B cell (primary cell): Measurements from ENCODE around the gene IGSF9. TPM values are rescaled to one million over a fixed set of nuclear protein-coding genes. Genes with fewer than 3 reads are reported as not detected.

Source experiments
- ATAC-seq: fragments of 200-7000 bp; cut with Tn5 transposase; one replicate; pipeline ENCODE4 v1.10.0; 2021; ENCODE audit warnings: low read depth, mild to moderate bottlenecking, moderate number of reproducible peaks, moderate library complexity
- CTCF ChIA-PET: fragments of 350-600 bp; sonication (Branson Sonifier 250); formaldehyde crosslinking; loops from one replicate; lab custom pipeline; 2021; ENCODE audit warnings: antibody characterized with exemption, inconsistent platforms; lab: Charles Lee
- POLR2A ChIA-PET: fragments of 350-600 bp; sonication (Branson Sonifier 250); formaldehyde crosslinking; loops from one replicate; lab custom pipeline; 2021; ENCODE audit warnings: antibody characterized with exemption; lab: Charles Lee
- DNase-seq: peaks from one replicate; pipeline ENCODE4 v3.0.0; 2013
- H2AFZ ChIP-seq: 2 replicates; pipeline ENCODE4 v1.6.1; 2012; ENCODE audit warnings: mild to moderate bottlenecking, low read depth, low read length; ENCODE audit not compliant: insufficient read depth, poor library complexity, severe bottlenecking
- H3K27ac ChIP-seq, 2 donors: 1 replicate in 1 of 2; 2 replicates in 1 of 2; pipeline ENCODE4 v1.5.1; 2012 to 2013; ENCODE audit warnings: low read length in 2 of 2, mild to moderate bottlenecking in 2 of 2, moderate library complexity in 1 of 2
- H3K27me3 ChIP-seq, 4 experiments: fragments of 200-600 bp in 1 of 4; sonication (generic) in 1 of 4; replicated peaks in 1 of 4; 1 replicate in 2 of 4; 2 replicates in 2 of 4; pipeline versions ENCODE4 v1.6.1 to v1.7.0; 2013 to 2016; ENCODE audit warnings: low read length in 3 of 4, mild to moderate bottlenecking in 2 of 4, mixed read lengths in 1 of 4, moderate library complexity in 1 of 4; ENCODE audit not compliant: insufficient read depth in 4 of 4, control insufficient read depth in 3 of 4; ENCODE audit errors: control extremely low read depth in 1 of 4
- H3K36me3 ChIP-seq, 2 experiments: replicated peaks in 1 of 2; 1 replicate in 1 of 2; 2 replicates in 1 of 2; pipeline versions ENCODE4 v1.6.1 to v1.7.1; 2013; ENCODE audit warnings: low read length in 1 of 2; ENCODE audit not compliant: insufficient read depth in 2 of 2, control insufficient read depth in 1 of 2; ENCODE audit errors: control extremely low read depth in 1 of 2, extremely low read depth in 1 of 2
- H3K4me1 ChIP-seq, 2 donors: fragments of 200-600 bp in 1 of 2; sonication (generic) in 1 of 2; 1 replicate in 1 of 2; 2 replicates in 1 of 2; pipeline versions ENCODE4 v1.5.1 to v1.6.1; 2013 to 2017; ENCODE audit warnings: low read length in 2 of 2; ENCODE audit not compliant: control insufficient read depth in 2 of 2, insufficient read depth in 2 of 2
- H3K4me2 ChIP-seq: replicated peaks from 2 replicates; pipeline ENCODE3; 2012; ENCODE audit warnings: mild to moderate bottlenecking, low read depth, low read length; ENCODE audit not compliant: poor library complexity, severe bottlenecking
- H3K4me3 ChIP-seq, 5 experiments: fragments of 200-600 bp in 1 of 5; sonication (generic) in 1 of 5; 1 replicate in 3 of 5; 2 replicates in 2 of 5; pipeline versions ENCODE4 v1.5.1 to v1.7.0; 2011 to 2016; ENCODE audit warnings: low read length in 4 of 5, mild to moderate bottlenecking in 4 of 5, low read depth in 2 of 5, control low read depth in 1 of 5, moderate library complexity in 1 of 5; ENCODE audit not compliant: insufficient read depth in 1 of 5; ENCODE audit errors: control extremely low read depth in 1 of 5, extremely low read depth in 1 of 5
- H3K79me2 ChIP-seq: fragments of 200-600 bp; sonication (generic); one replicate; pipeline ENCODE4 v1.6.0; 2016; ENCODE audit warnings: low read length; ENCODE audit not compliant: control insufficient read depth, insufficient read depth
- H3K9ac ChIP-seq: fragments of 200-600 bp; sonication (generic); 2 replicates; pipeline ENCODE4 v1.6.1; 2017; ENCODE audit warnings: mild to moderate bottlenecking, low read length, moderate library complexity
- H3K9me3 ChIP-seq, 3 donors: one replicate each; pipeline versions ENCODE4 v1.6.1 to v1.7.1; 2013; ENCODE audit warnings: low read length in 2 of 3; ENCODE audit not compliant: control insufficient read depth in 2 of 3, insufficient read depth in 1 of 3; ENCODE audit errors: control extremely low read depth in 1 of 3
- H4K20me1 ChIP-seq: 2 replicates; pipeline ENCODE4 v1.6.0; 2012; ENCODE audit warnings: mild to moderate bottlenecking, low read length; ENCODE audit not compliant: insufficient read depth, control insufficient read depth, poor library complexity, severe bottlenecking
- H3K27ac Mint-ChIP-seq: one replicate; pipeline ENCODE4 v1.8.0; 2021; ENCODE audit warnings: mixed read lengths
- H3K27me3 Mint-ChIP-seq: one replicate; pipeline ENCODE4 v1.8.0; 2021; ENCODE audit warnings: mixed read lengths
- H3K4me1 Mint-ChIP-seq: one replicate; pipeline ENCODE4 v1.8.0; 2021; ENCODE audit warnings: mixed read lengths
- H3K4me3 Mint-ChIP-seq: one replicate; pipeline ENCODE4 v1.8.0; 2021; ENCODE audit warnings: mixed read lengths
- H3K9me3 Mint-ChIP-seq: one replicate; pipeline ENCODE4 v1.8.0; 2022; ENCODE audit warnings: mixed read lengths; ENCODE audit not compliant: insufficient read depth
- EZH2 ChIP-seq: IDR thresholded peaks from 2 replicates; pipeline ENCODE4 v1.6.1; 2012; ENCODE audit warnings: borderline replicate concordance, low read depth, mild to moderate bottlenecking, moderate library complexity, low read length; ENCODE audit not compliant: insufficient read depth, poor library complexity, severe bottlenecking
- WGBS: methylation state at CpG from one replicate; pipeline ENCODE4 v1.1.5; 2013; ENCODE audit warnings: missing lambda C conversion rate; ENCODE audit not compliant: insufficient coverage; 5-methylcytosine and 5-hydroxymethylcytosine counted together
- intact Hi-C: fragments of 100-400 bp; cut with micrococcal nuclease; formaldehyde crosslinking; loops from one replicate; pipeline ENCODE4 v1.10.0; 2022
- polyA plus RNA-seq: library from polyadenylated mRNA; depleted of rRNA; stranded (reverse); fragments of >200 nt; gene quantifications from 2 replicates; pipeline ENCODE4 v1.2.3, GENCODE V29; 2012
- total RNA-seq, 2 donors: library from RNA; stranded (reverse); fragments of 120-200 nt in 1 of 2; gene quantifications; 1 replicate in 1 of 2; 2 replicates in 1 of 2; pipeline versions ENCODE4 v1.2.3 to v1.2.4, GENCODE V29; 2013 to 2022
- TF ChIP-seq, protein P1 (sequence below): fragments of 200-600 bp; IDR thresholded peaks from one replicate; pipeline ENCODE4 v1.8.0; 2022; ENCODE audit warnings: antibody characterized with exemption, mild to moderate bottlenecking

Gene IGSF9
- total and polyA plus RNA-seq, 2 donors (not counting 1 experiment from before 2014, with no cell fraction given) = 0.36 to 0.37 TPM

DNA sequence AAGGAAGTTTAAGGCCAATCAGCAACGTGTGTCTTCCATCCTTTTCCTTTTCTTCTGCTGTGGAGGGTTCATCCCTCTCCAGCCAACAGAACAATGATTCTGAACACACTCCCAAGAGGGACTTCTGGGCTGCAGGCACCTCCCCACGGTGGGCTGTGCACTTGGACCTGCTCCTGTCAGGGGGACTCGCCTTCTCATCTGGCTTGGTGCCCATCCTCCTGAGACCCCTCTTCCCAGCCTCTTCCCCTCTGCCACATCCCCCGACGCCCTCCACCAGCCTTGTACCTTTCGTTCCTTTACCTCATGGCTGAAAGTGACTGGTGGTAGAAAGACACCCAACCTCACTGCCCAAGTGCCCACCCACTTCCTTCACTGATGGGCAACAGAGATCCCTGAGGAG lies 34.7 kb upstream of the IGSF9 start:
- WGBS = 85% methylated on average over 5 of the region's 6 CpGs
- peaks cover 0 to 3% (median 0%) of the 10 kb centered on the region in 3 donors for H3K9me3 ChIP-seq
- no peak overlapping the region for H3K27ac ChIP-seq
- no peaks in the 10 kb centered on the region for H4K20me1 ChIP-seq
- TF ChIP-seq, protein P1, sequence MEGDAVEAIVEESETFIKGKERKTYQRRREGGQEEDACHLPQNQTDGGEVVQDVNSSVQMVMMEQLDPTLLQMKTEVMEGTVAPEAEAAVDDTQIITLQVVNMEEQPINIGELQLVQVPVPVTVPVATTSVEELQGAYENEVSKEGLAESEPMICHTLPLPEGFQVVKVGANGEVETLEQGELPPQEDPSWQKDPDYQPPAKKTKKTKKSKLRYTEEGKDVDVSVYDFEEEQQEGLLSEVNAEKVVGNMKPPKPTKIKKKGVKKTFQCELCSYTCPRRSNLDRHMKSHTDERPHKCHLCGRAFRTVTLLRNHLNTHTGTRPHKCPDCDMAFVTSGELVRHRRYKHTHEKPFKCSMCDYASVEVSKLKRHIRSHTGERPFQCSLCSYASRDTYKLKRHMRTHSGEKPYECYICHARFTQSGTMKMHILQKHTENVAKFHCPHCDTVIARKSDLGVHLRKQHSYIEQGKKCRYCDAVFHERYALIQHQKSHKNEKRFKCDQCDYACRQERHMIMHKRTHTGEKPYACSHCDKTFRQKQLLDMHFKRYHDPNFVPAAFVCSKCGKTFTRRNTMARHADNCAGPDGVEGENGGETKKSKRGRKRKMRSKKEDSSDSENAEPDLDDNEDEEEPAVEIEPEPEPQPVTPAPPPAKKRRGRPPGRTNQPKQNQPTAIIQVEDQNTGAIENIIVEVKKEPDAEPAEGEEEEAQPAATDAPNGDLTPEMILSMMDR = no peak
- Mint-ChIP-seq H3K27ac (no peak overlapping the region), H3K27me3 (peaks cover 44% of the 10 kb centered on the region), H3K4me3 (no peak overlapping the region), H3K9me3 (no peaks in the 10 kb centered on the region), H3K4me1 (no peaks in the 10 kb centered on the region)
- ATAC-seq (no peak), DNase-seq (no peak)
- H3K27me3 ChIP-seq = peaks cover 0 to 18% (median 7%) of the 10 kb centered on the region in 4 experiments
- POLR2A ChIA-PET = no interaction called here
- H2AFZ ChIP-seq = no peak overlapping the region
- CTCF ChIA-PET = no interaction called here
- no peaks in the 10 kb centered on the region for H3K79me2 ChIP-seq
- H3K36me3 ChIP-seq = no peaks in the 10 kb centered on the region
- no peaks in the 10 kb centered on the region for H3K4me1 ChIP-seq
- intact Hi-C loops = no loop called here
- no peak overlapping the region for H3K9ac ChIP-seq
- no peak overlapping the region for H3K4me2 ChIP-seq
- H3K4me3 ChIP-seq = no peak overlapping the region

DNA sequence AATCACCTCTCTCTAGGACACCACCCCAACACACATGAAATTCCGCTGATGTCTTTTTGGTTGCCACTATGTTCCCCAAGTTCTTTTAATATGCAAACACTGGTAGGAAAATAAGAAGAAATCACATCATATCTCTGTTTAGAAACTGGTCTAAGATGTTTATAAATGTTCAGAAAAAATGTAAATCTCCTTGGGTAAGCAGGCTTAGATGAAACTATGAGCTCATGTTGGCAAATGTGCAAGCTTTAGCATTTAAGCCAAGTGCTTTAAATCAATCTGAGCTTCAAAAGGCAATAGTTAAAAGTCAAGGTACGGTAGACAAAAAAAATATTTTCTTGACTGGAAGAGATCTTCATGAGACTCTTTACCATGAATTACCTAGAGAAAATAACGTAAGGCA lies 33.8 kb upstream of the IGSF9 start:
- no peaks in the 10 kb centered on the region for H3K9me3 Mint-ChIP-seq
- no peak overlapping the region for H3K4me3 Mint-ChIP-seq
- no peak for TF ChIP-seq EZH2
- TF ChIP-seq, protein P1 = no peak
- no peak overlapping the region for H3K9ac ChIP-seq
- POLR2A ChIA-PET = no interaction called here
- H3K4me1 Mint-ChIP-seq = no peaks in the 10 kb centered on the region
- H3K27ac ChIP-seq = no peak overlapping the region
- no peaks in the 10 kb centered on the region for H3K36me3 ChIP-seq
- intact Hi-C loops = no loop called here
- no peak overlapping the region for H3K27ac Mint-ChIP-seq
- no peaks in the 10 kb centered on the region for H3K4me1 ChIP-seq
- no peak for ATAC-seq
- H4K20me1 ChIP-seq = no peaks in the 10 kb centered on the region
- no peak overlapping the region for H2AFZ ChIP-seq
- H3K27me3 Mint-ChIP-seq = peaks cover 43% of the 10 kb centered on the region
- no CpG with 5 or more reads among the region's 3 CpGs for WGBS
- DNase-seq = no peak
- H3K27me3 ChIP-seq = peaks cover 0 to 25% (median 6%) of the 10 kb centered on the region in 4 experiments
- no peaks in the 10 kb centered on the region for H3K79me2 ChIP-seq
- CTCF ChIA-PET = no interaction called here
- no peak overlapping the region for H3K4me3 ChIP-seq
- H3K9me3 ChIP-seq = peaks cover 0 to 3% (median 0%) of the 10 kb centered on the region in 3 donors
- H3K4me2 ChIP-seq = no peak overlapping the region
